WTC11 (cell line): ENCODE data around the gene IGSF9B. TPM values are rescaled to one million over a fixed set of nuclear protein-coding genes. Genes with fewer than 3 reads are reported as not detected.

ENCODE experiments used
- ATAC-seq: fragments of 200-7000 bp; cut with Tn5 transposase; 2 replicates; pipeline ENCODE4 v1.10.0; 2021; ENCODE audit warnings: mild to moderate bottlenecking, moderate library complexity
- CTCF ChIA-PET: fragments of 300-600 bp; sonication (Branson Sonifier 250); formaldehyde crosslinking; loops from one replicate; lab custom pipeline; 2021; ENCODE audit warnings: antibody characterized with exemption; lab: Charles Lee
- POLR2A ChIA-PET: fragments of 350-600 bp; sonication (Branson Sonifier 250); formaldehyde crosslinking; loops from one replicate; lab custom pipeline; 2021; ENCODE audit warnings: antibody characterized with exemption; lab: Charles Lee
- DNase-seq: peaks from one replicate; pipeline ENCODE4 v3.0.0; 2021; ENCODE audit warnings: low spot score
- H3K27ac Mint-ChIP-seq: 2 replicates; pipeline ENCODE4 v1.8.0; 2021; ENCODE audit warnings: mixed read lengths
- H3K27me3 Mint-ChIP-seq: 2 replicates; pipeline ENCODE4 v1.8.0; 2021; ENCODE audit warnings: low read depth, mild to moderate bottlenecking, moderate library complexity, mixed read lengths
- H3K36me3 Mint-ChIP-seq: 2 replicates; pipeline ENCODE4 v1.8.0; 2021; ENCODE audit warnings: mixed read lengths
- H3K4me1 Mint-ChIP-seq: 2 replicates; pipeline ENCODE4 v1.8.0; 2022; ENCODE audit warnings: mixed read lengths
- H3K4me3 Mint-ChIP-seq: 2 replicates; pipeline ENCODE4 v1.8.0; 2021; ENCODE audit warnings: mild to moderate bottlenecking, moderate library complexity, mixed read lengths
- H3K9me3 Mint-ChIP-seq: 2 replicates; pipeline ENCODE4 v1.8.0; 2021; ENCODE audit warnings: mixed read lengths
- ATF2 ChIP-seq: sonication (generic); formaldehyde crosslinking; IDR thresholded peaks from 2 replicates; pipeline ENCODE4 v1.8.1; 2022; ENCODE audit warnings: low read depth, missing genetic modification reagents, borderline replicate concordance
- CBFB ChIP-seq: sonication (generic); formaldehyde crosslinking; IDR thresholded peaks from 2 replicates; pipeline ENCODE4 v1.8.1; 2022; ENCODE audit warnings: mild to moderate bottlenecking, low read depth, missing genetic modification reagents
- ELF4 ChIP-seq: sonication (generic); formaldehyde crosslinking; IDR thresholded peaks from 2 replicates; pipeline ENCODE4 v1.8.1; 2022; ENCODE audit warnings: low read depth, mild to moderate bottlenecking, moderate library complexity, missing genetic modification reagents
- ETV6 ChIP-seq: sonication (generic); formaldehyde crosslinking; IDR thresholded peaks from 2 replicates; pipeline ENCODE4 v1.8.1; 2022; ENCODE audit warnings: mild to moderate bottlenecking, missing genetic modification reagents
- FOXJ3 ChIP-seq: sonication (generic); formaldehyde crosslinking; IDR thresholded peaks from 2 replicates; pipeline ENCODE4 v1.9.0; 2021; ENCODE audit warnings: missing genetic modification reagents, mild to moderate bottlenecking, borderline replicate concordance
- GRHL2 ChIP-seq: fragments of 250-450 bp; sonication (Bioruptor Pico); IDR thresholded peaks from 2 replicates; pipeline ENCODE4 v1.8.0; 2022; ENCODE audit warnings: mild to moderate bottlenecking, moderate library complexity; ENCODE audit not compliant: insufficient replicate concordance, severe bottlenecking
- GTF2I ChIP-seq: fragments of 250-450 bp; sonication (Bioruptor Pico); conservative IDR thresholded peaks from 2 replicates; pipeline ENCODE4 v1.4.0; 2021; ENCODE audit warnings: mild to moderate bottlenecking
- JAZF1 ChIP-seq: fragments of 250-450 bp; sonication (Bioruptor Pico); IDR thresholded peaks from 2 replicates; pipeline ENCODE4 v1.9.0; 2021; ENCODE audit warnings: moderate library complexity, mild to moderate bottlenecking, inconsistent platforms
- MYBL2 ChIP-seq: sonication (generic); formaldehyde crosslinking; IDR thresholded peaks from 2 replicates; pipeline ENCODE4 v1.8.1; 2023; ENCODE audit warnings: mild to moderate bottlenecking, moderate library complexity, missing genetic modification reagents
- NFYB ChIP-seq: sonication (generic); formaldehyde crosslinking; conservative IDR thresholded peaks from 2 replicates; pipeline ENCODE4 v1.8.0; 2022; ENCODE audit warnings: low read depth, missing genetic modification reagents
- NR1H2 ChIP-seq: sonication (generic); formaldehyde crosslinking; IDR thresholded peaks from 2 replicates; pipeline ENCODE4 v1.9.0; 2021; ENCODE audit warnings: mild to moderate bottlenecking, moderate library complexity, missing genetic modification reagents
- NR2C2 ChIP-seq: sonication (generic); formaldehyde crosslinking; IDR thresholded peaks from 2 replicates; pipeline ENCODE4 v1.8.0; 2022; ENCODE audit warnings: mild to moderate bottlenecking, missing genetic modification reagents
- NR3C1 ChIP-seq: sonication (generic); formaldehyde crosslinking; conservative IDR thresholded peaks from 2 replicates; pipeline ENCODE4 v1.8.1; 2023; ENCODE audit warnings: low read depth, mild to moderate bottlenecking, missing genetic modification reagents
- RORB ChIP-seq: fragments of 250-450 bp; sonication (Bioruptor Pico); IDR thresholded peaks from 2 replicates; pipeline ENCODE4 v1.9.0; 2021; ENCODE audit warnings: mild to moderate bottlenecking
- ZNF121 ChIP-seq: sonication (generic); formaldehyde crosslinking; IDR thresholded peaks from 2 replicates; pipeline ENCODE4 v1.8.0; 2023; ENCODE audit warnings: missing genetic modification reagents
- ZNF281 ChIP-seq: sonication (generic); formaldehyde crosslinking; IDR thresholded peaks from 2 replicates; pipeline ENCODE4 v1.8.0; 2023; ENCODE audit warnings: mild to moderate bottlenecking, missing genetic modification reagents
- ZNF317 ChIP-seq: sonication (generic); formaldehyde crosslinking; IDR thresholded peaks from 2 replicates; pipeline ENCODE4 v1.8.1; 2023; ENCODE audit warnings: low read depth, mild to moderate bottlenecking, moderate library complexity, missing genetic modification reagents, borderline replicate concordance
- ZNF416 ChIP-seq: fragments of 250-450 bp; sonication (Bioruptor Pico); IDR thresholded peaks from 2 replicates; pipeline ENCODE4 v1.9.0; 2021; ENCODE audit warnings: mild to moderate bottlenecking, inconsistent platforms
- total RNA-seq: library from RNA; stranded (reverse); gene quantifications from 3 replicates; pipeline ENCODE4 v1.2.3, GENCODE V29; 2021
- TF ChIP-seq, protein P1 (sequence below): fragments of 250-450 bp; sonication (Bioruptor Pico); IDR thresholded peaks from 2 replicates; pipeline ENCODE4 v1.9.0; 2021; ENCODE audit warnings: mild to moderate bottlenecking
- TF ChIP-seq, protein P2 (sequence below): sonication (generic); formaldehyde crosslinking; IDR thresholded peaks from 2 replicates; pipeline ENCODE4 v1.8.0; 2022; ENCODE audit warnings: mild to moderate bottlenecking, missing genetic modification reagents

IGSF9B gene
- total RNA-seq, 1 experiment from 2014 or later, result 52.7 TPM

- no peaks in the 10 kb centered on the region for H3K4me1 Mint-ChIP-seq
- DNase-seq (no peak), ATAC-seq (no peak)
- ChIA-PET POLR2A (no interaction called here), CTCF (no interaction called here)
- H3K27ac Mint-ChIP-seq, result no peak overlapping the region
- peaks cover 43% of the 10 kb centered on the region for H3K36me3 Mint-ChIP-seq
- no peaks in the 10 kb centered on the region for H3K9me3 Mint-ChIP-seq
- no peaks in the 10 kb centered on the region for H3K27me3 Mint-ChIP-seq
- no peak for TF ChIP-seq CBFB (CRISPR knock-in tag)
- TF ChIP-seq, protein P1, sequence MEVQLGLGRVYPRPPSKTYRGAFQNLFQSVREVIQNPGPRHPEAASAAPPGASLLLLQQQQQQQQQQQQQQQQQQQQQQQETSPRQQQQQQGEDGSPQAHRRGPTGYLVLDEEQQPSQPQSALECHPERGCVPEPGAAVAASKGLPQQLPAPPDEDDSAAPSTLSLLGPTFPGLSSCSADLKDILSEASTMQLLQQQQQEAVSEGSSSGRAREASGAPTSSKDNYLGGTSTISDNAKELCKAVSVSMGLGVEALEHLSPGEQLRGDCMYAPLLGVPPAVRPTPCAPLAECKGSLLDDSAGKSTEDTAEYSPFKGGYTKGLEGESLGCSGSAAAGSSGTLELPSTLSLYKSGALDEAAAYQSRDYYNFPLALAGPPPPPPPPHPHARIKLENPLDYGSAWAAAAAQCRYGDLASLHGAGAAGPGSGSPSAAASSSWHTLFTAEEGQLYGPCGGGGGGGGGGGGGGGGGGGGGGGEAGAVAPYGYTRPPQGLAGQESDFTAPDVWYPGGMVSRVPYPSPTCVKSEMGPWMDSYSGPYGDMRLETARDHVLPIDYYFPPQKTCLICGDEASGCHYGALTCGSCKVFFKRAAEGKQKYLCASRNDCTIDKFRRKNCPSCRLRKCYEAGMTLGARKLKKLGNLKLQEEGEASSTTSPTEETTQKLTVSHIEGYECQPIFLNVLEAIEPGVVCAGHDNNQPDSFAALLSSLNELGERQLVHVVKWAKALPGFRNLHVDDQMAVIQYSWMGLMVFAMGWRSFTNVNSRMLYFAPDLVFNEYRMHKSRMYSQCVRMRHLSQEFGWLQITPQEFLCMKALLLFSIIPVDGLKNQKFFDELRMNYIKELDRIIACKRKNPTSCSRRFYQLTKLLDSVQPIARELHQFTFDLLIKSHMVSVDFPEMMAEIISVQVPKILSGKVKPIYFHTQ (CRISPR knock-in tag), result no peak
- no peak overlapping the region for H3K4me3 Mint-ChIP-seq
Measured at GRCh38 chr11:133904818-133905515, 51.8 kb downstream of the IGSF9B start.

GRCh38 chr11:133903875-133904817, 52.6 kb downstream of the IGSF9B start:
- no peak for TF ChIP-seq ZNF281 (CRISPR knock-in tag)
- no peak for TF ChIP-seq ELF4 (CRISPR knock-in tag)
- no peak for TF ChIP-seq NFYB (CRISPR knock-in tag)
- TF ChIP-seq ETV6 (CRISPR knock-in tag), result no peak
- no peak for TF ChIP-seq ATF2
- TF ChIP-seq, protein P2, sequence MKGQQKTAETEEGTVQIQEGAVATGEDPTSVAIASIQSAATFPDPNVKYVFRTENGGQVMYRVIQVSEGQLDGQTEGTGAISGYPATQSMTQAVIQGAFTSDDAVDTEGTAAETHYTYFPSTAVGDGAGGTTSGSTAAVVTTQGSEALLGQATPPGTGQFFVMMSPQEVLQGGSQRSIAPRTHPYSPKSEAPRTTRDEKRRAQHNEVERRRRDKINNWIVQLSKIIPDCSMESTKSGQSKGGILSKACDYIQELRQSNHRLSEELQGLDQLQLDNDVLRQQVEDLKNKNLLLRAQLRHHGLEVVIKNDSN, result no peak
- no peak for TF ChIP-seq ZNF416
- no peak for TF ChIP-seq GRHL2 (CRISPR knock-in tag)
- no peak for TF ChIP-seq ZNF121 (CRISPR knock-in tag)
- TF ChIP-seq GTF2I, result no peak
- no peak for TF ChIP-seq NR1H2 (CRISPR knock-in tag)
- TF ChIP-seq ZNF317 (CRISPR knock-in tag), result no peak
- no peak for TF ChIP-seq MYBL2 (CRISPR knock-in tag)
- TF ChIP-seq FOXJ3 (CRISPR knock-in tag), result no peak
- no peak for TF ChIP-seq NR3C1 (CRISPR knock-in tag)
- no peak for TF ChIP-seq JAZF1 (CRISPR knock-in tag)
- no peak for TF ChIP-seq RORB (CRISPR knock-in tag)
- TF ChIP-seq NR2C2 (CRISPR knock-in tag), result no peak
- no peak overlapping the region for H3K27ac Mint-ChIP-seq
- DNase-seq (no peak), ATAC-seq (no peak)
- peaks cover 42% of the 10 kb centered on the region for H3K36me3 Mint-ChIP-seq
- no peaks in the 10 kb centered on the region for H3K27me3 Mint-ChIP-seq
- CTCF ChIA-PET, result interaction anchor here (0.9 kb wide), 1 partner anchor 43 kb away, joined by 5 read pairs; no protein-coding TSS in a partner anchor
- H3K9me3 Mint-ChIP-seq, result no peaks in the 10 kb centered on the region
- POLR2A ChIA-PET, result no interaction called here
- peaks cover 4% of the 10 kb centered on the region for H3K4me1 Mint-ChIP-seq
- no peak overlapping the region for H3K4me3 Mint-ChIP-seq
